Stimulated activated effector memory CD8-positive, alpha-beta T cell treated with anti-CD3 and anti-CD28 coated beads, Interleukin-12 subunit alpha, Interleukin-12 subunit beta, amount 100 ng/mL, for 72 hours (primary cell): ENCODE data around the gene FAM170B.

Source experiments
- ATAC-seq: fragments of 150-1000 bp; cut with Tn5 transposase; 2 replicates; pipeline ENCODE4 v1.10.0; 2021
- DNase-seq, 2 donors: peaks; one replicate each; pipeline ENCODE4 v3.0.0; 2021 to 2022; ENCODE audit warnings: low spot score in 2 of 2
- H3K27ac Mint-ChIP-seq: one replicate; pipeline ENCODE4 v1.8.0; 2022; ENCODE audit warnings: mild to moderate bottlenecking, mixed read lengths
- H3K36me3 Mint-ChIP-seq: one replicate; pipeline ENCODE4 v1.8.0; 2022; ENCODE audit warnings: mild to moderate bottlenecking, mixed read lengths
- H3K4me1 Mint-ChIP-seq: one replicate; pipeline ENCODE4 v1.8.0; 2022; ENCODE audit warnings: mixed read lengths
- H3K4me3 Mint-ChIP-seq: one replicate; pipeline ENCODE4 v1.8.0; 2022; ENCODE audit warnings: mild to moderate bottlenecking, mixed read lengths
- H3K9me3 Mint-ChIP-seq: one replicate; pipeline ENCODE4 v1.8.0; 2022; ENCODE audit warnings: mixed read lengths

The FAM170B gene

DNA sequence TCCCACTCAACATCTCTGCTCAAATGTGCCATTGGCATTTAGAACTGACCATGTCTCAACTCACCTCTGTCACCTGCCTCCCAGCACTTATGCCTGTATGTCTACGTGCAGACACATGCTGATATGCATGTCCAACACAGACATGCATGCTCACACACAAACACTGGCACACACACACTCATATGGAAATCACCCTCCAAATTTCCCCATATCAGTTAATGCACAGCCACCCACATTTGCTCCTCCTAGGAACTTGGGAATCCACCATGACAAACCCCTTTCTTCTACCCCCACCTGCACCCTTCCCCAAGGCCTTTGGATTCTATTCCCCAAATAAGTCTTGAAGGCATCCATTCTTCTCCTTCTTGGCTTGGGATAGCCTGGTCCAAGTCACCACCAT, 4.4 kb downstream of the FAM170B start:
- Mint-ChIP-seq H3K9me3 (peaks cover 6% of the 10 kb centered on the region), H3K36me3 (no peaks in the 10 kb centered on the region), H3K27ac (no peak overlapping the region), H3K4me1 (peaks cover 2% of the 10 kb centered on the region), H3K4me3 (no peak overlapping the region)
- ATAC-seq (no peak), DNase-seq (no peak)

DNA sequence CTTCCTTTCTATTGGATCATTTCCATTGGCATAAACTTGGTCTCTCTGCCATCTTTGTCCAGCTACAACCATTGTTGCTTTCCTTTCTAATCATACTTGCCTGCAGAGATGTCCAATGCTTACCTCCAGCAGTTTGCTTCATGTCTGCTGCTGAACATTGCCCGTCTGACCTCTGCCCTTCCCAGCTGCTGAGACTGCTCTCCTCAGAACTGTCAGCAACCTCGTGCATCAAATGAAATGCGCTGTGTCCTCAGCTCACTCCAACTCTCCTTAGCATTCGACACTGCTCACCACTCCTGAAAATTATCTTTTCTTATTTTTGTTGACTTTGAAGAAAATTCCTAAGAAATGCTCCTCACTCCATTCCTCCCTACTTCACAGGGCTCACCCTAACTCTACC, 5.0 kb downstream of the FAM170B start:
- no peak for ATAC-seq
- H3K9me3 Mint-ChIP-seq: peaks cover 6% of the 10 kb centered on the region

DNA sequence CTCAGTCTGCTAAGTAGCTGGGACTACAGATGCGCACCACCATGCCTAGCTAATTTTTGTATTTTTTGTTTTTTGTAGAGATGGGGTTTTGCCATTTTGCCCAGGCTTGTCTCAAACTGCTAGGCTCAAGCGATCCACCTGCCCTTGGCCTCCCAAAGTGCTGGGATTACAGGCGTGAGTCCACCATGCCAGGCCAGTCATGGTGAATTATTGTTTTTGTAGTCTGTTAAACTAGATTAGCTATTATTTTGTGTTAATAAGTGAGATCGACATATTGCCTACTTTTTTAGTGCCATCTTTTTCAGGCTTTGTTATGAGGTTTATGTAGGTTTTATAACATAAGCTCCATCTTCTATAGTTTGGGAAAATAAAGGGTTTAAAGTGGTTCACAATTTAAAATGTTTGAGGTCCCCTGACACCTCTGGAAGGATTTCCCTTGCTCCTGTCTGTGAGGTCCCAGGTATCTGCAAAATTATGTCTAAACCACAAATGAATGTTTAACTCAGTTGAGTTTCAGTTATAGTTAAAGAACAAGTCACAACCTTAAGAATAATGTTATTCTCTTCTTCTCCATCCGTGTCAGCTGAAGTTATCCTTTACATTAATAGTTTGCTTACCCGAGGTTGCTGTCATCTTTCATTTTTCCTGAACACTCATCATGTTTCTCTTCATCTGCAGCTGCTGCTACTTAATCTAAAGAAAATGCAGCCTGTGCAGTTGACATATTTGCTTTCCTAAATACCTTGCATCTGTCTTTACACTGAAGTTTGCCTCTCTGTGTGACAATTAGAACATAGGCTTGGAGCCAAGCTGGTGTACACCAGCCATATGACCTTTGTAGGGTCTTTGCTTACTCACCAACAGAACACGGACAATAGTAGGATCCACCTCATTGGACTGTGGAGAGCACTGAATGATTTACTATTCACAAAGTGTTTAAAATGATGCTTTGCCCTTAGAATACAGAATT, 9.6 kb downstream of the FAM170B start:
- no peak overlapping the region for H3K4me3 Mint-ChIP-seq
- H3K9me3 Mint-ChIP-seq: peaks cover 9% of the 10 kb centered on the region
- ATAC-seq (no peak), DNase-seq (no peak)
- H3K27ac Mint-ChIP-seq: no peak overlapping the region
- no peaks in the 10 kb centered on the region for H3K36me3 Mint-ChIP-seq
- no peaks in the 10 kb centered on the region for H3K4me1 Mint-ChIP-seq

More for the DNA sequence above, 5.0 kb downstream of the FAM170B start:
- Mint-ChIP-seq H3K4me3 (no peak overlapping the region), H3K4me1 (no peaks in the 10 kb centered on the region), H3K36me3 (no peaks in the 10 kb centered on the region), H3K27ac (no peak overlapping the region)
- no peak for DNase-seq

DNA sequence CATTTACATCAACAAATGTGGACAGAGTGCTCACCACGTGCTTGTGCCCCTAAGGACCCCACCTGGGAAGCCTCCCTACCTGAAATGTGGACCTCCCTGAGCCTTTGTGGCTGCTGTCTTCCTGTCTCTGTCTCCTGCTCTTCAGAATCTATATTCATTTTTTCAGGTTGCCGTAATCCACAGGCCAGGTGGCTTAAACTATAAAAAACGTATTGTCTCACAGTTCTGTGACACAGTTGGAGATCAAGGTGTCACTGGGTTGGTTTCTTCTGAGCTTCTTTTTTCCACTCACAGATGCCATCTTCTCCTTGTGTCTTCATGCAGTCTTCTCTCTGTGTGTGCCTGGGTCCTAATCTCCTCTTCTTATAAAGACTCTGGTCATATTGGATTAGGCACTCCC, 12.9 kb downstream of the FAM170B start:
- Mint-ChIP-seq H3K9me3 (peaks cover 6% of the 10 kb centered on the region), H3K4me3 (no peak overlapping the region), H3K36me3 (no peaks in the 10 kb centered on the region), H3K4me1 (no peaks in the 10 kb centered on the region), H3K27ac (no peak overlapping the region)
- ATAC-seq (no peak), DNase-seq (peak in 1 of 2 donors; percentile 29)

DNA sequence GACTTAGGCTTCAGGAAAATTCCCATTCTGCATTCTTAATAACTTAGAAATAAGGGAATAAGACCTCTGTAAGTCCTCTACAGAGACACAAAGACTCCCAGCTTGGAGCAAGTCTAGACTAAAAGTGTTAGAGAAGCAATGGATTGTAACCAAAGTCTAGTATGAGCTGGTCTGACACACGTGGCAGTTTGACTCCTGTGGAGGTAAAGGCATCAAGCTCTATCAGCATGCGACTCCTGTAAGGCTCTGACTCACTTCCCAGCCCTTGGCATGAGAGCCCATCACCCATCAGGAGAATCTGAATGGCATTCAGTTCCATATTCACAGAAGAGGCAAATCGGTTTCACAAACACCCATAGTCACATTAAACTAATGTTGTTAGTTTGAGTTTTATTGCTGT, 14.1 kb downstream of the FAM170B start:
- no peak for ATAC-seq
- H3K9me3 Mint-ChIP-seq: peaks cover 6% of the 10 kb centered on the region
- peak in 1 of 2 donors; percentile 26 for DNase-seq

DNA sequence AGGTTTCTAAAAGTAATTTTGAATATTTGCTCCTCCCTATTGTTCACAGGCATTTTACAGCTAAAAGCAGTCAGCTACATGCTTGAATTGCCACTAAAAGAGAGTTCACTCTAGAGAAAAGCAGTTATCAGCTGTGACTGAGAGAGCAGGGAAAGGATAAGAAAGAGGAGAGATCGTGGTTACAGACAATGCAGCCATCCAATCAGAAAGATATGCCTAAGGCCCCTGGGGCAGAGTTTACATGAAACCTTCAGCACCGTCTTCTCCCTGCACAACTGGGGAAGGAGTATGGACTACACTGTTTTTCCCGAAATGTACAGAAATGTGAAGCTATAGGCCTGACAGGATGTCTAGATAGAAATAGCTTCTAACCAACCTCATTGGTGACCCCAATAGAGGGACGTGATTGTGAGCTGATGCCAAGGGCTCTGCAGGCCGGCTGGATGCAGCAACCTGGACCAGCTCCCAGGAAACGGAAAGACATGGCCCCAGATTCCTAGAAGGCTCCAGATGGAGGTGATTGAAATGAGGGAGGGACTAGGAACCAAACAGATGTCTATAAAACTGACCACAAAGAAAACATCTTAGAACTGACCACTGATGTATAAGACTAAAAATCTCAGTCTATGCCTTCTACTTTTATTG, 15.3 kb downstream of the FAM170B start:
- Mint-ChIP-seq H3K36me3 (no peaks in the 10 kb centered on the region), H3K4me3 (no peak overlapping the region), H3K27ac (no peak overlapping the region), H3K9me3 (peaks cover 3% of the 10 kb centered on the region), H3K4me1 (no peaks in the 10 kb centered on the region)
- DNase-seq: peak in 1 of 2 donors; percentile 32
- ATAC-seq: no peak

More for the DNA sequence above, 14.1 kb downstream of the FAM170B start:
- Mint-ChIP-seq H3K4me1 (no peaks in the 10 kb centered on the region), H3K36me3 (no peaks in the 10 kb centered on the region), H3K27ac (no peak overlapping the region), H3K4me3 (no peak overlapping the region)

DNA sequence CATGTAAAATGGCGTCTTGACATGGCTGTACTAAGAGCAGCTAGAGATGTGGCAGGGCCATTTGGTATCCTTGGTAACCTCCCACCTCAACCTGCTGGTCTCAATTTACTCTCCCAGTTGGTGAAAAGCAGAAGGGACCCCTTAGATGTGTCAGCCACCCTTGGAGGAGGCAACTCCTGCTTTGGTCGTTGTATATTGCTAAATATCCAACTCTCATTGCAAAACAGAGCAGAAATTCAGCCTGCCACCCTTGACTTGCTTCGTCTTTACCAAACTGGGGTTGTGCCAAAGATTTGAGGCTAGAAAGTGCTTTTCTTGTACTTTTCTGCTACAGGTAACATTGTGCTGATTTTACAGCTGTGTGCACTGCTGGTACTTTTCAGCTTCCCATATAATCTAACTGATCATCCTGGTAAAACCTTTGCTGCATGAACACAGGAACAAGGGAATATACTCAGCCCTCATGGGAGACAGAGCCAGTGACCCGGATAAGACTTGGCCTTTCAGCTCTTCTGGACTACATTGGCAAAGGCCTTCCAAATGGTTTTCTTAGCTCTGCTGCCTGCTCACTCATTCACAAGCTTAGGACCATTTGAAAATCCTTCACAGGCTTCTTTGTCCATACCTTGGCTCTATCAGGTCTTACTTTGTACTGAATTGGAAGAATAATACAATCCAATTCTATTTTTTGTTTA, 16.3 kb downstream of the FAM170B start:
- peak in 1 of 2 donors; percentile 34 for DNase-seq
- Mint-ChIP-seq H3K36me3 (no peaks in the 10 kb centered on the region), H3K9me3 (peaks cover 3% of the 10 kb centered on the region), H3K4me3 (no peak overlapping the region), H3K27ac (no peak overlapping the region), H3K4me1 (no peaks in the 10 kb centered on the region)
- ATAC-seq: no peak

DNA sequence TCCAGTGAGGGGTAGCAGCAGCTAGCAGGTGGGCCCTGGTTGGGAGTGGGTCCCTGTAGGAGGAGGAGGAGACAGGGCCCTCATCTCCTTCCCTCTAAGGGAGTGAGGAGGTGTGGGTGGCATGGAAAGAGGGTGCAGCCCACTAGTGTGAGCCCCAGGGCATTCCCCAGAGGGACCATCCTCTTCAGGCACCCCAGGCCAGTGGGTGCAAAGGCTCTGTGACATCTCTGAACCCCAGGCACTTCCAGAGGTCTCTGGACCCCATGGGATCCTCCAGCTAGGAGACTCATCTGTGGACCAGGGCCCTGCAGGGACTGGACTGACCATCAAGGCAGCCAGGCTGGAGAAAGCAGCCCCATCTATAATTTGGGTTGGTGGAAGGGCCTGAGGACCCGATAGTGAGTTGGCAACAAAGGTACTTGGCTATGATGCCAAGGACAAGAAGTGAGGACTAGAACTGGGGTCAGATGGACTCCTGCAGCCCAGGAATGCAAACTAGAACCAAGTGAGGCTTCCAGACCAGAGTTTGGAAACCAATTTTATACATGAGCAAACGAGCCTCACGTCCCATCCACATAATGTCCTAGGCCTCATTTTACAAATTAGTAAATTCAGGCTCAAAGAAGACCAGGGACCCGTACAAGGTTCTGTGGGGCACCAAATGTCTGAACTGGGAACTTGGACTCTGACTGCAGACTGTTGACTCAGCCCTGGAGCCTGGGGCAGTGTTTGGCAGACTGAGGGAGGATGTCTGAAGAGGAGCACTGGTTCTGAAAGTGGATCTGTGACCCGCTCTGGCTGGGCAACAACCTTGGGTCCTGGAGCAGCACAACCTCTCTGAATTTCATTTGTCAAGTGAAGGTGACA, 17.1 kb downstream of the FAM170B start:
- no peaks in the 10 kb centered on the region for H3K36me3 Mint-ChIP-seq
- H3K4me1 Mint-ChIP-seq: no peaks in the 10 kb centered on the region
- H3K4me3 Mint-ChIP-seq: no peak overlapping the region
- no peak overlapping the region for H3K27ac Mint-ChIP-seq
- peak in 1 of 2 donors; percentile 44 for DNase-seq
- peaks cover 2% of the 10 kb centered on the region for H3K9me3 Mint-ChIP-seq
- peak; percentile 6 for ATAC-seq

DNA sequence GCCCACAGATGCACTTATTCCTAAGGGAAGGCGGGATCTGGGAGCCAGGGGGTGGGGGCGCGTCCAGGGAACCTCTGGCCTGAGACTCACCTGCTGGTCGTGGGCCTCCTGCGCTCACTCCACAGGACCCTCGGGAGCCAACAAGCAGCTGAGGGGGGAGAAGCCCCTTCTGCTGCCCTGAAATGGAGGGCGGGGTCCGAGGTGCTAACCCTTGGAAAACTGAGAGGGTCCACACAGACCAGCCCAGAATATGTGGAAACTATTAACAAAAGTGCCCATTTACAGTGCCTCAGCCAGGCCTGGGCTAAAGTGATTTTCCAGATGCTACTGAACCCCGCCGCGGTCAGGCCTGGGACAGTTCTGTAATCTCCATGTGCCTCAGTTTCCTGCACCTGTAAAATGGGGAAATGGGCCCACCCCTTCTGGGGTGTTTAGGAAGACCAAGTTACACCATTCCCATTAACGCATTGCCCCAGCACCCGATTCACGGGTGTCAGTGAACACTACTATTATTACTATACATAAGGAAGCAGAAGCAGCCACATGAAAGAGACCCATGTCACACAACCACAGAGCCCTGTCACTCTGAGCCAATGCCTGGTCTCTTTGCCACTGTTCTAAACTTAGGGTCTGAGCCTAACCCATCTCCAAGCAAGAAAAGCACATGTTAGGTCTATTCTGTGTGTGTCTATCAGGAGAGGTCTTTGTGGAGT, 17.9 kb downstream of the FAM170B start:
- Mint-ChIP-seq H3K27ac (no peak overlapping the region), H3K9me3 (no peaks in the 10 kb centered on the region), H3K36me3 (no peaks in the 10 kb centered on the region), H3K4me1 (no peaks in the 10 kb centered on the region), H3K4me3 (no peak overlapping the region)
- DNase-seq (peak in 1 of 2 donors; percentile 40), ATAC-seq (peak; percentile 55)

DNA sequence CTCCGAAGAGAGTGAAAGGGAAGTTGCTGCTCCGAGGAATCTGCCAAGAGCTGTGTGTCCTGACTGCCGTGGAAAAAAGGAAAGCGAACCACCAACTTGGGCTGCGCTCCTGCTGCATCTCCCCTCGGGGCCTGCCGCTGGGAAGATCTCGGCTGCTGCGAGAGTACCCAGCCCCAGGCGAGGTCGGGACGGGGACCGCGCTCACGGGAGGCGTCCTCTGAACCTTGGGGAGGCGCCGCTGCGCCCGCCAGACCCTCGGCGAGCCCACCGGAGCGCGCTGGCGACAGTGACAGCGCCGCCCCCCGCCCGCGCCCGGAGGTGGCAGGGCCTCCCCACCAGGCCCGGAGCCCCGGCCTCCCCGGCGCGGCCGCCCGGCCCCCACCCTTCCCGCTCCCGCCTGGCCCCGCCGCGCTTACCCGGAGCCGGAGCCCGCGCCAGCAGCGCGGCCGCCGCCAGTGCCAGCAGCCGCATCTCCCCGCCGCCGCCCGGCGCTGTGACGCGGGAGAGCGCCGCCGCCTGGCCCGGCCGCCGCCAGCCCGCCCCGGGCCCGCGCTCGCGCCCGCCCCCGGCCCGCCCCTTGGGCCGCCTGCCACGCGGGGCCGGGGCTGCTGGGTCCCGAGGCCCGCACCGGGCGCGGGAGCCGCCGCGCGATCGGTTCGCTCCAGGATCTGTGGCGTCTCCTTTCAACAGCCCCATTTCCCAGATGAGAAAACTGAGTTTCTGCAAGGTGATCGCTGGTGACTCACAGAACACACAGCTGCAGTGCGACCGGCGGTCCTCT, 18.6 kb downstream of the FAM170B start, which contains the start of gene VSTM4:
Gene VSTM4, minus strand, starts transcription at position 508 of the 781 bp plus-strand sequence. Its CDS starts 37 bp downstream, at position 471.
- Mint-ChIP-seq H3K9me3 (no peaks in the 10 kb centered on the region), H3K27ac (no peak within 1 kb of the TSS), H3K36me3 (no peaks in the 10 kb centered on the region), H3K4me1 (no peaks in the 10 kb centered on the region), H3K4me3 (peak within 1 kb of the TSS; percentile 53)
- ATAC-seq: peak; percentile 56
- DNase-seq: no peak

DNA sequence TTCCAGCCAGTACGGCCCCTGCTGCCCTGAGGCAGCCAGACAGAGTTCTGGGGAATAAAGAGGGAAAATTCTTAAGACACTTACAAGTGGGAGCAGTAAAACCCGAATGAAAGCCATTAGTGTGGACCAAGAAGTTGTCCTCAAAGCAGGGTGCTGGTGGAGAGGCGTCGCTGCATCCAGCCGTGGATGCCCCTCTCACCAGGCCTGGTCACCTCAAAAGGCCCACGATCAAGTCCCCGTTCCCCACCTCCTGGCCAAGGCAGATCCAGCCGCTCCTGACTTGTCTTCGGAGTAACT, 19.2 kb downstream of the FAM170B start:
- H3K36me3 Mint-ChIP-seq: no peaks in the 10 kb centered on the region

DNA sequence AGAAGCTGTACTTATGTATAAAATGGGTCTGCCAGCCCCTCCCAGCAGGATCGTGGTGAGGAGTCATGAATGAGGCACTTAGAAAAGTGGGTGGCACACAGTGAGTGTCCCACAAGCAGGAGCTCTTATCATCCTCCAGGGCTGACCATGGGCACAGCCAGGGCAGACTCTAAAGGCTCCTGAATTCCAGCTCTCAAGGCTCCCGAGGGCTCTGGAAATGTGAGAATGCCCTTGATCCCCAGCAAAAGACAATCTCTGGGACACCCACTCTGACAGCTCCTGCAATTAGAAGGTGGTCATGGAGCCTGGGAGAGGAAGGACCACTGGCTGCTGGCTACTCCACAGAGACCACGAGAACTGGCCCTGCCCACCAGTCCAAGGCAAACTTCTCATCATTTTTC, 20.1 kb downstream of the FAM170B start:
- Mint-ChIP-seq H3K4me3 (no peak overlapping the region), H3K4me1 (no peaks in the 10 kb centered on the region), H3K27ac (no peak overlapping the region), H3K36me3 (no peaks in the 10 kb centered on the region), H3K9me3 (no peaks in the 10 kb centered on the region)
- ATAC-seq: no peak
- DNase-seq: peak in 1 of 2 donors; percentile 23

More for the DNA sequence above, 19.2 kb downstream of the FAM170B start:
- no peaks in the 10 kb centered on the region for H3K4me1 Mint-ChIP-seq
- no peaks in the 10 kb centered on the region for H3K9me3 Mint-ChIP-seq
- DNase-seq (peak in 1 of 2 donors; percentile 41), ATAC-seq (no peak)
- peak overlapping the region; percentile 53 for H3K4me3 Mint-ChIP-seq
- no peak overlapping the region for H3K27ac Mint-ChIP-seq

DNA sequence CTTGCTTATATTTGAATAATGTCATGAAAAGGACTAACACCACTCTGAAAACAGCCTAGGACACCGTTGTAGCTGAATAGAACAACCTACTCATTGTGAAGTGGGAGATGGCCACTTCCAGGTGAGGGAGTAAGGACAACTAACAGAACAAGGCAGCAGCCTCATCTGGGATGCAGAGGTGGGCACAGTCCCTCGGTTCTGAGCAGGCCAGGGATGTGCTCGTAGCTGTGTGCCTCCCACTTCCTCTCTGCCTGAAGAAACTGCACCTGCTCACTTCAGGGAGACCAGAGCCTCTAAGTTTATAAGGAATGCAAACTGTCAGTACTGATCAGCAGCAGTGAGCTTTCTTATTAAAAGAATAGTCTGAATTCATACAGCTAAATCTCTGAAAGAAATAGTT, 21.0 kb downstream of the FAM170B start:
- H3K4me3 Mint-ChIP-seq: no peak overlapping the region
- H3K36me3 Mint-ChIP-seq: no peaks in the 10 kb centered on the region
- no peak for ATAC-seq
- no peak overlapping the region for H3K27ac Mint-ChIP-seq
- H3K9me3 Mint-ChIP-seq: no peaks in the 10 kb centered on the region
- peak in 1 of 2 donors; percentile 12 for DNase-seq
- no peaks in the 10 kb centered on the region for H3K4me1 Mint-ChIP-seq
